ENCODE data around the gene ZNF410.
"Not testable (repeated sequence)": the region's sequence is repeated elsewhere in the genome, so short reads cannot be mapped to it uniquely, and the experiment has no call there.

Gene ZNF410

GRCh38 chr14:73887694-73888459, 1.2 kb downstream of the ZNF410 start:
- DNase-seq = no peak

DNA sequence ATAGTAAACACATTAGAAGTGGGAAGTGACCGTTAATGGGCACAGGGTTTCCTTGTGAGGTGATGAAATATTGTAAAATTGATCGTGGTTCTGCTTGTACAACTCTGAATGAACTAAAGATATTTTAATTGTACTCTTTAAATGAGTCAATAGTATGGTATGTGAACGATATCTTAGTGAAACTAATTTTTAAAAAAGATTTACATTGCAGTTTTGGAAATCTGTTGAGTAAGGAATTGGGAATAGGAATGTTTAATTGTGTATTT, 1.7 kb downstream of the ZNF410 start:
- no peak for DNase-seq

DNA sequence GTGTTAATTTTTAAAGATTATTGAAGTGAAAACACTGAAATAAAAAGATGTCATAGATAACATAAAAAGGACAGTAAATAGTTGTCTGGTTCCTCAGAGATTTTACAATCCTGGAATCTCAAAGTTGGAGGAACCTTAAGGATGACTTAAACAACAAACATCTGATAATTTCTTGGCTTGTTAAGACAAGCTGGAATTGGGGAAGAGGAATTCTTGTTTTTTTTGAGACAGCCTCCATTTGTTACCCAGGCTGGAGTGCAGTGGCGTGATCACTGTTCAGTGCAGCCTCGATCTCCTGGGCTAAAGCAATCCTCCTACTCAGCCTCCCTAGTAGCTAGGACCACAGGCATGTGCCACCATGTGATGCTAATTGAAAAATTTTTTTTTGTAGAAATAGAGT, 2.3 kb downstream of the ZNF410 start:
- no peak for DNase-seq

DNA sequence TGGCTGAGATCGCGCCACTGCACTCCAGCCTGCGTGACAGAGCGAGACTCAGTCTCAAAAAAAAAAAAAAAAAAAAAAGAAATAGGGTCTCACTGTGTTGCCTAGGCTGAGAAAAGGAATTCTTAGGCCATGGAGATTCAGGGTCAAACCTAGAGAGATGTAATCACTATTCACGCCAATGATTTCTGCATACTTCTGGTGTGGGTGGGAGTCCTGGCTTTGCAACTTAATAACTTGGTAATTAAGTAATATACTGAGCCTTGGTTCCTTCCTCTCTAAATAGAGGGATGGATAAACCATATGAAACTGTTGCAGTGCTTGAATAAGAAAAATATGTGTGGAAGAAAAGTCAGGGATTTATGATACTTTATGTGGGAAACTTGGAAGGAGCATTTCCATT, 2.7 kb downstream of the ZNF410 start:
- no peak for DNase-seq

DNA sequence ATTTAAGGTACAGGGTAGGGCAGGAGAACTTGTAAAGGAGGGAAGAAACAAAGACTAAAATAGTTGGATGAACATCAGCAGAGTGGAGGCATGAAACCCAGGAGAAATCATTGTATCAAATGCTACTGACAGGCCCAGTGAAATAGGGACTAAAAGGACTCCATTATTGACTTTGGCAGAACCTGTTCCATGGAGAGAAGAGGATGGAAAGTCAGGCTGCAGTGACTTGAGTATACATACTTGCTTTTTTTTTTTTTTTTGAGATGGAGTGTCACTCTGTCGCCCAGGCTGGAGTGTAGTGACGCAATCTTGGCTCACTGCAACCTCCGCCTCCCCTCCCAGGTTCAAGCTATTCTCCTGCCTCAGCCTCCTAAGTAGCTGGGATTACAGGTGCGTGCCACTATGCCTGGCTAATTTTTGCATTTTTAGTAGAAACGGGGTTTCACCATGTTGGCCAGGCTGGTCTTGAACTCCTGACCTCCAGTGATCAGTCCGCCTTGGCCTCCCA, 7.6 kb downstream of the ZNF410 start:
- not testable (repeated sequence) for DNase-seq

DNA sequence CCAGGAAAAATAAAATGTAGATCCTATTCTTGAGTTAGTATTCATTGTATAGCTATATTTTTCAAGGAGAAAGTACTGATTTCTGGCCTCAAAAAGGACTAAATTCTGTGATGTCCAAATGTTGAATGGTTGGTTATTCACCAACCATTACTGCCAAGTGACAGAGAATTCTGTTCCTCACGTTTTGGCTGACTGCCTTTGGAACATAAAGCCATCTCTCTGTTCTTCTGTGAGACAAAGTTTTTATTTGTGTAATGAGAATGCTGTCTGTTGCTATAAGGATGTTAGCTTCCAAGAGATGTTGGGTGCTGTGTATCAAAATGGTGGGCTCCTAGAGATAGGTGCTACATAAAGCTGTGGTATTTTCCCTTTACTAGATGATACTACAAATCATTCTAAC, 9.3 kb downstream of the ZNF410 start:
- DNase-seq = no peak

DNA sequence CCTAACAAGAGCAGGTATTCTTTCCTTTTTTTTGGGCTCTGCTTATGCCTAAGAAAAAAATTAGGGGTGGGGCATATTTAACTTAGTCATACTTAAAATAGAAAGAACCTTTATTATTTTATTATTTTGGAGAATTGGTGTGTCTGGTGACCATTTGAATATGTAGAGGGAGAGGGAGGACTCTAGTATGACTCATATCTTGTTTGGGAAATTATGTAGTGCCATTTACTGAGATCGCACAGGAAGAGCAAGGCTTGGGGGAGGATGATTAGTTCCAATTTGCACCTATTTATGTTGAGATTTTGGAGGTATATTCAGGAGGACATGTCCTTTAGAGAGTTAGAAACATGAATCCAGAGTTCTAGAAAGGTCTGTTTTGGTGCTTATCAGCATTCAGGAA, 9.9 kb downstream of the ZNF410 start:
- no peak for DNase-seq

DNA sequence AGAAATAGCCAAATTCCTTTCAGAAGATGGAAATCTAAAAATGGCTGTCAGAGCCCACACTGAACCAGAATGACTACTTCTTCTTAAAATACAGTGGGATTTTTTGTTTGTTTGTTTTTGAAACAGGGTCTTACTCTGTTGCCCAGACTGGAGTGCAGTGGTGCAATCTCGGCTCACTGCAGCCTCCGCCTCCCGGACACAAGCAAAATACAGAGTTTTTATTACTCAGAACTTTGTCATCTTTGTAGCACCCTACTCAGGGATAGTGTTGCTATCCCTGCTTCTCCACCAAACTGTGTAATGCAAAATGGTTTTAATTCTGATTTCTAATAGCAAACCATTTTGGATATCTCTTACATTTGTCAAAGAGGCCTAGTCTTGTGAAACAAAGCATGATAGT, 16.4 kb downstream of the ZNF410 start:
- DNase-seq = no peak

- no peak for DNase-seq
Observed at GRCh38 chr14:73909681-73910080, 23.0 kb downstream of the ZNF410 start.

GRCh38 chr14:73913256-73913655, 26.6 kb downstream of the ZNF410 start:
- no peak for DNase-seq

DNA sequence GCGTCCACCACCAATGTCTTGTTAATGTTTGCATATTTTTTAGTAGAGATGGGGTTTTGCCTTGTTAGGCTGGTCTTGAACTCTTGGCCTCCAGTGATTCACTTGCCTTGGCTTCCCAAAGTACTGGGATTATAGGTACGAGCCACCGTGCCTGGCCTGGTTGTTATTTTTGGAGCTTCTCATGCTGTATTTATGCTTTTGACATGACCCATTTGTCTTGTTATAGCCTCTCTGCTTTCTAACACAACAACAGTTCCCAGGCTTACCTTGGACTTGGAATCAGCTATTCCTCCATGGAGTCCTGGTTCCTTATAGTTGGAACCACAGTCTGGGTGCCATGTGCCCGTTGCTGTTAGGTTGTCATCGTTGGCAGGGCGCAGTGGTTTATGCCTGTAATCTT, 29.7 kb downstream of the ZNF410 start:
- no peak for DNase-seq

DNA sequence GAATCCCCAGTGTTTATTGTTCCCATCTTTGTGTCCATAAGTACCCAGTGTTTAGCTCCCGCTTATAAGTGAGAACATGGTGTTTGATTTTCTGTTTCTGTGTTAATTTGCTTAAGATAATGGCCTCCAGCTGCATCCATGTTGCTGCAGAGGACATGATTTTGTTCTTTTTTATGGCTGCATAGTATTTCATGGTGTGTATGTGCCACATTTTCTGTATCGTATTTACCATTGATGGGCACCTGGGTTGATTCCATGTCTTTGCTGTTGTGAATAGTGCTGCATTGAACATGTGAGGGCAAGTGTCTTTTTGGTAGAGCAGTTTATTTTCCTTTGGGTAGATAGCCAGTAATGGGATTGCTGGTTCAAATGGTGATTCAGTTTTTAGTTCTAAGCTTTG, 32.8 kb downstream of the ZNF410 start:
- DNase-seq = not testable (repeated sequence)

GRCh38 chr14:73924337-73924736, 37.7 kb downstream of the ZNF410 start:
- no peak for DNase-seq

- DNase-seq = no peak
Observed at GRCh38 chr14:73935666-73936065, 49.0 kb downstream of the ZNF410 start.

DNA sequence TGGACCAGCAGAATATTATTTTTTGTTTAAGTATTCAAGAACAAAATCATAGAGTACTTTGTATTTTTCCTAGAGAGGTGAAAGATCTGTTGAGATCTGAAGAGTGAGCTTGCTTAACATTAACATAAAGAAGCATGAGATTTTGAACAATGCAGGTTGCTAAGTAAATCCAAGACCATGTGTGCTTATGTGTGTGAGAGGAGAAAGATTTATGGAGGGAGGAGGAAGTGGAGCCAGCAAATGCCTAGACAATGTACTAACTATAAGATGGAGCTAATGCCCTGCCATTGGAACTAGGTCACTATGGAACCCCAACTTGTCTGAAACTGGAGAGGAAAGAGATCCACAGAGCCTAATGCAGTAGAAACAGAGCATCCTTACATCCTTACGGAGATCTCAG, 49.9 kb downstream of the ZNF410 start:
- no peak for DNase-seq

DNA sequence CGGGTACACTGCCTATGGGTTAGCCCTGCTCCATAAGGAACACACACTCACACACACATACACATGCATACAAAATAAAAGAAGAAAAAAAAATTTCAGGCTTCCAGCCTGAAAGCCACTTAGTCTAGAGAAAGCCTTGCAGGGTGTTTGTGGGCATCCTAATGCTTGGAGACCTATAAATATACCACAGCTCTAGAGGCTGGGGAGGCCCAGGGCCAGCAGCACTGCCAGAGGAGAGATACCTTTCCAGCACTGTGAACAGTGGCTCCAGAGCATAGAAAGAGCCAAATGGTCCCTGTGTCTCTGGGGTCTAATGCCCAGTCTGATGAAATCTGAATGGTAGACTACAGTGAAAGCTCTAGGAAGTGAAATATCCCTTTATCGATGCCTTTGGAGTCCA, 50.4 kb downstream of the ZNF410 start:
- DNase-seq = no peak

GRCh38 chr14:73942180-73942579, 55.5 kb downstream of the ZNF410 start:
- DNase-seq = no peak

DNA sequence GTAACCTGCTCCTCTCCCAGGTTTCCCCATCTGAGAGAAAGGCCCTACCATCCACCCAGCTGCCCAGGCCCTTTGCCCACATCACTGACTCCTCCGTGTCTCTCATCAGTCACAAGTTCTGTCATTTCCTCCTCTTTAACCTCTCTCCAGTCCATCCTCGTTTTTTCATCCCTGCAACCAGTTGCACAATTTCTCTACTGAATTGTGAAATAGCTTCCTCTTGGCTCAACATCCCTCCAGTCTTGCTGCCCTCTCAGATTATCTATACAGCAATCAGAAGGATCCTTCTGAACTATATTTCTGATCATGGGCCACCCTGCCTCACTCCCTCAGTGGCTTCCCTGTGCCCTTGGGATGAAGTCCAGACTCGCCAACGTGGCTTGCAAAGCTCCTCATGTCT, 56.4 kb downstream of the ZNF410 start:
- no peak for DNase-seq

- DNase-seq = no peak
Observed at GRCh38 chr14:73944432-73945158, 57.9 kb downstream of the ZNF410 start.

GRCh38 chr14:73945159-73945670, 58.6 kb downstream of the ZNF410 start:
- no peak for DNase-seq

GRCh38 chr14:73949752-73950734, 63.4 kb downstream of the ZNF410 start, which contains the start of the genes COQ6 and FAM161B:
COQ6 (plus strand) TSS chr14:73950302; CDS start chr14:73950333, 31 bp downstream.
FAM161B (minus strand) TSS chr14:73950094; CDS start chr14:73950026, 68 bp downstream.
- DNase-seq = peak; percentile 93

DNA sequence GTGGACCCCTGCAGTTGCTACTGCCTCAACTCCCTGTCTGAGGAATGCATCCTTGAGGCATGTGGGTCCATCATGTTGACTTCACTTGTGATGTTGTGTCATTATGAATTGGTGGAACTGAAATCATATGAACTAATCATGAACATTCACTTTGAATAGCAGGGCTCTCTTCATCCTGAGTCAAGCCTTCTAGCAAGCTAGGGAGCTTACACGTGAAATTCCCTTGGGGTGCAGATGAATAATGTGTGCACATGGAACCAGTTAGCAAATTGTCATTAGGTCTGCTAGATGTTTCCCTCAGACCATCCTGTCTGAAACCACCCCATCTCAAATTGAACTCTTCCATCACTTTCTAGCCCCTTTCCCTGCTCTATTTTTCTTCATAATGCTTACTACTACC, 67.1 kb downstream of the ZNF410 start:
- no peak for DNase-seq

DNA sequence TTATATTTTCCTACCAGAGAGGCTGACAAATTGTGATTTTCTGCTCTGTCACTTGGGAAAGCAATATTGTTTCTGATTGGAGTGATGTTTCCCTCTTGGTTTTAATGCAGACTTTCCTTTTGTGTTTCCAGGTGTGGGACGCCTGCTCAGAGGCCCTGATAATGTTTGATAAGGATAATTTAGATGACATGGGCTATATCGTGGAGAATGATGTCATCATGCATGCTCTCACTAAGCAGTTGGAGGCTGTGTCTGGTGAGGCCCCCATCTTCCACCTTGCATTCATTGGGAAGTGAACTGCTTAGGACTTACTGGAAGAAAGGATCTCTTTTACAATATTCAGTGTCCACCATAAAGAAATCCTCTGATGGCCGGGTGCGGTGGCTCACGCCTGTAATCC, 69.0 kb downstream of the ZNF410 start:
- no peak for DNase-seq
